HG02642 (cell line): Measurements from ENCODE around the gene PEX14.

Experiments
- ATAC-seq: cut with Tn5 transposase; IDR thresholded peaks from one replicate; pipeline ENCODE4 v1.9.1; 2021; ENCODE audit warnings: mild to moderate bottlenecking; ENCODE audit not compliant: unreplicated experiment, poor library complexity

Gene PEX14

GRCh38 chr1:10639775-10640578, 165.2 kb downstream of the PEX14 start:
- no peak for ATAC-seq

GRCh38 chr1:10640843-10641553, 166.2 kb downstream of the PEX14 start:
- no peak for ATAC-seq

DNA sequence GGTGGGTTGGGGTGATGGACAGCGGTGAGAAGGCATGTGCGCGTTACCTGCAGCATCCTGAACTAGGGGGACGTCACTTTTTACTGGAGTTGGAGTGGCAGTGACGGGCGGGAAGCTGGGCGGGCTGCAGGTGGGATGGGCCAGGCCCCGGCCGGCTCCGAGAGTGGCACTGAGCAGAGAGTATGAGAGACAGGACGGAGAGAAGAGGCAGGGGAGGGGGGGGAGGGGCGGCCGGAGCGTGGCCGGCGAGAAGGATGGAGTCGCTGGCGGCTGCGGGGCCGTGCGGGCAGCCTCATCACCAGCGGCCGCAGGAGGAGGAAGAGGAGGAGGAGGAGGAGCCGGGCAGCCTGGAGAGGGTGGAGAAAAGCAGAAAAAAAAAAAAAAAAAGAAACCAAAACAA, 167.2 kb downstream of the PEX14 start:
- no peak for ATAC-seq

- no peak for ATAC-seq
Measured at GRCh38 chr1:10642403-10643080, 167.8 kb downstream of the PEX14 start.

- no peak for ATAC-seq
Measured at GRCh38 chr1:10643607-10644306, 169.0 kb downstream of the PEX14 start.

GRCh38 chr1:10644307-10645128, 169.8 kb downstream of the PEX14 start:
- ATAC-seq = no peak

DNA sequence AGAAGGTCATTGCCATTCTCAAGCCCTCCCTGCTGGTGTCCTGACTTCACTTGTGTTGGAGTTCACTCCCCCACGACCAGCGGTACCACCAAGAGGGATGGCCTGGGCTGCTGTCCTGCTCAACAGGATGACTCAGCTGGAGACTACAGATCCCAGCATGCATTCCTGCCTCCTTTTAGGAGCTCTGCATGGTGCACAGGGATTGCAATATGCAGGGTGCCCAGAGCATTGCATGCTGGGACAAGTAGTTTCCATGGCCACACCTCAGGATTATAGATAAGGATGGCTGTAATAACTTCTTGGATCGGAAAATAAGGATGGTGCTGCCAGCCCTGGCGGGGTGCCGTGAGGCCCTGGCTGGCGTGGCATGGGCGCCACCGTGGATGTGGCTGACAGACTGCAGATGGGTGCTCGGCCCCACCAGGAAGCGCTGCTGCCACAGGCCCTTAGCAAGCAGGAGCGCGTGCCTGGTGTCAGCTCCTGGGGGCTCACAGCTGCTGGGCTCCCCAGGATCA, 171.7 kb downstream of the PEX14 start:
- ATAC-seq = no peak

DNA sequence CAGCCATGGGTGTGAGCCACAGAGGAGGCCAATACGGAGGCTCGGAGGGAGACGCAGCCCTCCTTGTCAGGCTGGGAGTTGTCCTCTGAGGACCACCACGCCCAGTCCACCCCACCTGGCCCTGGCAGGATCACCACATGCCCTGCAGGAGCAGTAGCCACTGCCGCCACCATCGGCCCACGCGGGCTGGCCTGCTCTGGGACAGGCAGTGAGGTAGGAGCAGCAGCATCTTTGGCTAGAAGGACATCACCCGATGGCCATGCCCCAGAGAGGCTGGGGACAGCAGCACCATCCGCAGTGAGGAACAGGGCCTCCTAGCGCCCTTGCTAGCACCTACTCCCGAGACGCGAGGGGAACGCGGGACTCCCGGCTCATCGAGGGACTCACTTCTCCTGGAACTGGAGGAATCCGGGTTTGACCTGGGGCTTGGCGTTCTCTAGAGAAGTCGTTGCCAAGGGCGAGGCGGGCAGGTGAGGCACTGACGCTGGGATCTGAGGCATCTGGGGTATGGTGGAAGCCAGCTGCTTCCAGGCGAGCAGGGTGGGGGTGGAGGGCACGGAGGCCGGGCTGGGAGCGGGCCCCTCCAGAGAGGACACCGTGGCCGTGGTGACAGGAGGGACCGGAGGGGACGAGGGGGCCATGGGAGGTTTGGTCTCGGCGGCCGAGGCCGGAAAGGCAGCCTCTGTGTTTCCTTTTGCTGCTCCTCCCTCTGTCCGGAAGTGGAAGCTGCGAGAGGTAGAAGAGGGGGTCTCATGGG, 172.8 kb downstream of the PEX14 start:
- ATAC-seq = no peak

DNA sequence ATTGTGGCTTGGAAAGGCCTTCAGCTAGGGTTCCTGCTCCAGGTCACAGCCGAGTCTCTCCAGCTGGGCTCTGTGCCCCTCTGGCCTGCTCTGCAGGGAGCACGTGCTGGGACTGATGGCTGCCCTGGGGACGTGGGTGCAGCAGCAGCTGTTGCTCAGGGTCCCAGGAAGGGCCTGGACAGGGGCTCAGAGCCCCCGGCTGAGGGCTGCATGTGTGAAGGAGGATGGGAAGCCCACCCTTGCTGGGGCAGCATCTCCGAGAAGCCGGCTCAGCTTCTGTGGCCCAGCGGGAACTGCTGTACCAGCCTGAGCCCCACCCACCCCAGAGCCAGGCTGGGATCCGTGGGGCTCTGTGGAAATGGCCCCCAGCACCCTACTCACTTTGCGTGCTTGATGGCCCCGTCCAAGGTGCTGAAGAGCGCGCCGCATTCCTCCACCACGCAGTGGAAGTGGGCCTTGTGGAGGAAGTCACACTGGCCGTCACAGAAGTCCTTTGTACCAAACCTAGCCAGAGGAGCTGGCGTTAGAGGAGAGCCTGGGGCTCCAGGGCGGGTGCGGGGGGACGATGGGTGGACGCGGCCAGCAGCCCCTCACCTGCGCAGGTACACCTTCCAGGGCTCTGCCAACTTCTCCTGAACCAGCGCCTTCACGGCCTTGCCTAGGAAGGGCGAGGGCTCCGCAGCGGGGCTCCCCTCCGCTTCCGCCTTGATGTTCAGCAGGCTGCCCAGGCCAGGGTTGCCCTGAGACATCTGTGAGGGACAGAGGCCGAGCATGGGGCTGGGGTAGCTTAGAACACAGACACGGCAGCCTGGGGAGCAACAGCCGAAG, 174.2 kb downstream of the PEX14 start:
- no peak for ATAC-seq

DNA sequence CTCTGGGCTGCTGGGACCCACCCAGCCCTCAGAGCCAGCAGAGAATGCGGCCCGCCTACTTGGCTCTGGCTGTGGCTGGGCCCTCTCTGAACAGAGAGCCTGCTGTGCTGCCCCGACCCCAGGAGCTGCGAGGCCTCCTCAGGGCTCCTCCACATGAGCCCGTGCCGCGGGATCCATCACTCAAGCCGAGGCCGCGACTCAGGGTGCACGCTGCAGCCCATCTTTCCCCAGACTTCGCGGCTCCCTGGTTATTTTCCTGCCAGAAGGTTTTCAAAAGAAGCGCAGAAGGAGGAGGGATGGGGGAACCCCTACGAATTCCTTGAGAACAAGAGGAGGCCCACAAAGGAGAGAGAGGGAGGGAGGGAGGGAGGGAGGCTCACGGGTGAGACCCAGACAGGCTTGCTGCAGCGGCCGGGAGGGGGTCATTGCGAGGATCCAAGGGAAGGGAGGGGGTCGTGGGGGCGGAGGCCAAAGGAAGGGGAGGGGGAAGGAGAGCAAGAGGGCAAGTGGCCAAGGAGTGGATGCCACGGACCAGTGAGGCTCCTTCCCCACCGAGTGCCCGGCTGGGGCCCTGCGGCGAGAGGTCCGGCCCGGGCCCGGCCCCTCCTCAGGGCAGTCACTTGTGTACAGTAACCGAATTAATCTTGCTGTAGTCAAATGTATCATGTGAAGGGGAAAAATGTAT, 174.9 kb downstream of the PEX14 start:
- no peak for ATAC-seq

GRCh38 chr1:10650556-10651388, 176.0 kb downstream of the PEX14 start:
- no peak for ATAC-seq

DNA sequence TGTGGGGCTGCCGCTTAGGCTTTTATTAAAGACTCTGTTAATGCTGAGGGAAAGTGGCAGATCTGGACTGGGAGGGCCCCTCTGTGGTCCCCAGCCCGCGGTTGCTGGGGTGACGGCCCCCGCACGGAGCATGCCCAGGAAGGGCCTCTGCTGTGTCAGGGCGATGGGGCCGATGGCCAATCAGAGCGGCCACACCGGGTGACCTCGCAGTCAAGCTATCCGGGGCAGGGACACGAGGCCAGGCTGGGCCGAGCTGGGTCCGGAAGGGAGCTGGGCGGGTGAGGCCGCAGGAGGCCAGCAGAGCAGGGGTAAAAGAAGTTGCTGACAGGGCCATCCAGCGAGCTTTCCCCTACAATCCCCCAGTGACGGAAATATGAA, 176.6 kb downstream of the PEX14 start:
- no peak for ATAC-seq

GRCh38 chr1:10651793-10652192, 177.0 kb downstream of the PEX14 start:
- no peak for ATAC-seq

- no peak for ATAC-seq
Measured at GRCh38 chr1:10652626-10653025, 177.9 kb downstream of the PEX14 start.

DNA sequence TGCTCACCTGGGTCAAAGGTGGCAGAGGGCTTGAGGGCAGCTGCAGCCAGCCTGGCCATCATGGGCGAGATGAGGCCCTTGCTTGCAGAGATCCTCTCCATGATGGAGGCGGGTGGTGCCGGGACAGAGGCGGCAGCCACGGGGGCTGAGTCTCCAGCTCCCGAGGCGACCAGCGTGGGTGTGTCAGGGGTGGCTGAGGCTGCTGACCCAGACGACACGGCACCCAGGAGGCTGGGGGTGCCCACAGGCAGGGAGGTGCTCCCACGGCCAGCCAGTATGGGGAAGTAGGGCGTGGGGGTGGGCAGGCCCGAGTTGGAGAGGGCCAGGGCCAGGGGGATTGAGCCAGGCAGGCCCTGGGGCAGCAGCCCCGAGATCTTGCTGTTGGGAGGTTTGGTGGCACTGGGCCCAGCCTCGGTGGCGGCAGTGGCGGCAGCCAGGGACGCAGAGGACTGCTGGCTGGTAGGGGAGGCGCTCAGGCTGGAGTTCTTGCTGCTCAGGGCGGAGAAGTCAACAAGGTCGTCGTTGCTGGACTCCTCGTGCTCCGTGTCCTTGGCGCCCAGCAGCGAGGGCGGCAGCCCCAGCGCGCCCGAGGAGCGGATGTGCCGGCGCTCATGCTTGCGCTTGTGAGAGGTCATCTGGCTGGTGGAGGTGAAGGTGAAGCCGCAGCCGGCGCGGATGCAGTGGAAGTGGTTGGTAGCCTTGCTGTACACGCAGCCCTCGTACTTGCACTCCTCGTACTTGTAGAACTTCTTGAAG, 178.8 kb downstream of the PEX14 start:
- ATAC-seq = no peak

DNA sequence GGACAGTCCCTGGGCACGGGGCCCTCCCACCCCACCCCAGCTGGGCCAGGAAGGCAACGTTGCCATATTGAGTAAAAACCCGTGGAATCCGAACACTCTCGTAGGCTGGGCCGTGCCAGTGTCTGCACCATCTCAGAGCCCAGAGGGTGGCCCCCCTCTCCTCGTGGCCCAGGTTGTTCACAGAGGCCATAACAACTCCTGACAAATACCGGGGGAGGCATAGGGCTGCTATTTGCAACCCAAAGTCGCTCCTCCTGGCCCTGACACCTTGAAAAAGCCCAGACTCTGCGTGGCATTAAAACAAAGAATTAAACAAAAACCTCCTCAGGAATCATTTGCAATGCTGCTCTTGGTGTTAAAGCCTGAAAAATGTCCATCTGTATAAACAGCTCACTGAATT, 180.3 kb downstream of the PEX14 start:
- ATAC-seq = no peak
